Activated CD8-positive, alpha-beta memory T cell treated with anti-CD3 and anti-CD28 coated beads for 4 hours (primary cell): ENCODE results near the gene HPCA.

ENCODE experiments used
- DNase-seq, 2 donors: peaks; one replicate each; pipeline ENCODE4 v3.0.0-alpha.2; 2020; ENCODE audit warnings: low read depth in 2 of 2

Gene HPCA

GRCh38 chr1:32889731-32890278 lies 3.5 kb downstream of the HPCA start:
- DNase-seq, result no peak

- DNase-seq, result no peak
Measured at GRCh38 chr1:32890516-32891240, 4.4 kb downstream of the HPCA start.

GRCh38 chr1:32891241-32891570 lies 4.9 kb downstream of the HPCA start:
- no peak for DNase-seq

- DNase-seq, result no peak
Measured at GRCh38 chr1:32891630-32892029, 5.3 kb downstream of the HPCA start.

GRCh38 chr1:32892368-32893197 lies 6.3 kb downstream of the HPCA start:
- DNase-seq, result no peak

GRCh38 chr1:32893198-32894018 lies 7.1 kb downstream of the HPCA start:
- DNase-seq, result no peak

GRCh38 chr1:32894019-32894600 lies 7.8 kb downstream of the HPCA start:
- no peak for DNase-seq

GRCh38 chr1:32894681-32895080 lies 8.4 kb downstream of the HPCA start:
- DNase-seq, result no peak

GRCh38 chr1:32895325-32896215 lies 9.3 kb downstream of the HPCA start:
- no peak for DNase-seq

- DNase-seq, result no peak
Measured at GRCh38 chr1:32896451-32896850, 10.2 kb downstream of the HPCA start.

- DNase-seq, result no peak
Measured at GRCh38 chr1:32897082-32898049, 11.1 kb downstream of the HPCA start.

GRCh38 chr1:32898056-32898455 lies 11.8 kb downstream of the HPCA start:
- no peak for DNase-seq

GRCh38 chr1:32898958-32899357 lies 12.7 kb downstream of the HPCA start:
- DNase-seq, result no peak

GRCh38 chr1:32899586-32900296 lies 13.4 kb downstream of the HPCA start:
- DNase-seq, result no peak

- DNase-seq, result no peak
Measured at GRCh38 chr1:32900371-32900955, 14.2 kb downstream of the HPCA start.

GRCh38 chr1:32900956-32901822 lies 14.9 kb downstream of the HPCA start, which contains the start of gene TMEM54:
Gene TMEM54, minus strand, starts transcription at chr1:32901389. Its CDS starts 151 bp downstream, at chr1:32901238.
- no peak for DNase-seq

GRCh38 chr1:32901823-32902534 lies 15.7 kb downstream of the HPCA start:
- DNase-seq, result no peak
